GM23248 (cell line): ENCODE data around the gene RBM28. TPM values are rescaled to one million over a fixed set of nuclear protein-coding genes. Genes with fewer than 3 reads are reported as not detected.
"Not testable (repeated sequence)": the region's sequence is repeated elsewhere in the genome, so short reads cannot be mapped to it uniquely, and the experiment has no call there.

ENCODE experiments used
- DNase-seq: peaks from one replicate; pipeline ENCODE4 v3.0.0-alpha.2; 2015
- H2AFZ ChIP-seq: fragments of 200-600 bp; sonication (generic); 2 replicates; pipeline ENCODE4 v1.6.1; 2016; ENCODE audit warnings: antibody characterized with exemption
- H3F3A ChIP-seq: fragments of 200-600 bp; sonication (generic); 2 replicates; pipeline ENCODE4 v1.6.1; 2016; ENCODE audit warnings: mild to moderate bottlenecking, antibody characterized with exemption, mixed run types; ENCODE audit not compliant: insufficient read depth
- H3K27ac ChIP-seq: fragments of 200-600 bp; sonication (generic); 2 replicates; pipeline ENCODE4 v1.5.1; 2016; ENCODE audit warnings: mild to moderate bottlenecking
- H3K27me3 ChIP-seq: fragments of 200-600 bp; sonication (generic); replicated peaks from 2 replicates; pipeline ENCODE4 v1.6.1; 2016; ENCODE audit warnings: mild to moderate bottlenecking; ENCODE audit not compliant: insufficient read depth
- H3K36me3 ChIP-seq: fragments of 200-600 bp; sonication (generic); 2 replicates; pipeline ENCODE4 v1.6.1; 2016; ENCODE audit warnings: low read depth, mild to moderate bottlenecking
- H3K4me1 ChIP-seq: fragments of 200-600 bp; sonication (generic); 2 replicates; pipeline ENCODE4 v1.6.1; 2016; ENCODE audit warnings: mild to moderate bottlenecking; ENCODE audit not compliant: insufficient read depth
- H3K4me2 ChIP-seq: fragments of 200-600 bp; sonication (generic); one replicate; pipeline ENCODE4 v1.6.1; 2016; ENCODE audit warnings: mild to moderate bottlenecking; ENCODE audit not compliant: unreplicated experiment
- H3K4me3 ChIP-seq: fragments of 200-600 bp; sonication (generic); 2 replicates; pipeline ENCODE4 v1.5.1; 2016; ENCODE audit warnings: mild to moderate bottlenecking
- H3K79me2 ChIP-seq: fragments of 200-600 bp; sonication (generic); 2 replicates; pipeline ENCODE4 v1.6.1; 2016; ENCODE audit warnings: mild to moderate bottlenecking; ENCODE audit not compliant: insufficient read depth
- H3K9ac ChIP-seq: fragments of 200-600 bp; sonication (generic); 2 replicates; pipeline ENCODE4 v1.6.1; 2016; ENCODE audit warnings: mild to moderate bottlenecking
- H3K9me2 ChIP-seq: fragments of 200-600 bp; sonication (generic); 2 replicates; pipeline ENCODE4 v1.6.1; 2016; ENCODE audit warnings: mixed run types, mild to moderate bottlenecking, moderate library complexity; ENCODE audit not compliant: insufficient read depth
- H3K9me3 ChIP-seq: fragments of 200-600 bp; sonication (generic); one replicate; pipeline ENCODE4 v1.6.1; 2017; ENCODE audit warnings: low read depth
- H4K20me1 ChIP-seq: fragments of 200-600 bp; sonication (generic); 2 replicates; pipeline ENCODE4 v1.6.0; 2016; ENCODE audit not compliant: insufficient read depth
- EZH2 ChIP-seq: fragments of 200-600 bp; sonication (generic); IDR thresholded peaks from 2 replicates; pipeline ENCODE4 v1.6.1; 2018; ENCODE audit warnings: antibody characterized with exemption, mild to moderate bottlenecking; ENCODE audit not compliant: insufficient read depth, poor library complexity, severe bottlenecking
- EZH2phosphoT487 ChIP-seq: fragments of 200-600 bp; sonication (generic); IDR thresholded peaks from 2 replicates; pipeline ENCODE4 v1.6.1; 2018; ENCODE audit warnings: antibody characterized with exemption, moderate library complexity, mild to moderate bottlenecking, low read depth; ENCODE audit not compliant: insufficient read depth
- WGBS, 2 experiments: methylation state at CpG; one replicate each; pipeline ENCODE4 v1.1.6; 2015 to 2017; ENCODE audit warnings: low lambda C conversion rate in 2 of 2, low coverage in 1 of 2; ENCODE audit errors: missing lambda C conversion rate in 2 of 2; 5-methylcytosine and 5-hydroxymethylcytosine counted together
- in situ Hi-C: fragments of 300-500 bp; cut with MboI; formaldehyde crosslinking; loops from 2 replicates; pipeline ENCODE4 v1.15.0; 2020
- polyA plus RNA-seq: library from polyadenylated mRNA; unstranded; fragments of >200 nt; fragmentation: Nextera tagmentation; extraction: Ambion mirVana; gene quantifications from 2 replicates; pipeline ENCODE4 v1.2.1, GENCODE V29; 2016
- total RNA-seq: library from RNA; depleted of rRNA; stranded (reverse); fragments of >200 nt; shearing (Covaris generic); gene quantifications from 2 replicates; pipeline ENCODE4 v1.2.3, GENCODE V29; 2014

Gene RBM28
- total and polyA plus RNA-seq, 2 experiments from 2014 or later, result 18.9 to 25.7 TPM

DNA sequence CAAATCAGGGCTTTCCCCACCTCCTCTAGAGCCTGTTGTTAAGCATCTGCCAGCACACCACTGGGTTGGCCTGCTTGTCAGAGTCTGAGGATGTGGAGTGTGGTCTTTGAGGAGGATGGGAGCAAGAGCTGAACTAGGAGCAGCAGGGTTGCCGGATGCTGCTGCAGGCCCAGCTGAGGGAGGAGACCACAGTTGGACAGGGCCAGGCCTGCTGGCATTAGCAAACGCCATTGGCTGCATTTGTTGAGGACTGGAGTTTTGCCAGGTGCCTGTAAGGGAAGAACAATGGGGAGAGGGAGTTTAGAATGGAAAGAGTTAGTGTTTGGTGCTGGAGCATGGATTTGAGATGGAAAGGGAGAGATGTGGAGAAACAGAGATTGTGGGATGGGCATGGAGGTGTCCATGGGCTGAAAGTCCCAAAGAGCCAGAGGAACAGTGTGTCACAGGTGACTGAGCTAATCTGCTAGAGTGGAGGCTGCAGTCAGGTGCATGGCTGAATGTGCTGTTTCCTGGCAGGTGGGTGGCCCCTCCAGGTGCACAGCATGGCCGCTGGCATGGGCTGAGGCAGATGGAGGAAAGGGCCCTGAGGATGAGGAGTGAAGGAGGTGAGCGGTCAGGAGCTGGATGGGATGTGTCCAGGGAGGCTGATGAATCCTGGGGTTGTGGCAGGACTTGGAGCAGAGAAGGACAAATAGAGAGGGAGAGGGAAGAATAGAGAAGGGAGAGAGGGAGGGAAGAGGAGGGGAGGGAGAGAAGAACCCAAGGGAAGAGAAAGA is 61.9 kb downstream of the RBM28 start:
- no peaks in the 10 kb centered on the region for H3K4me1 ChIP-seq
- H3K27me3 ChIP-seq, result no peaks in the 10 kb centered on the region
- H3K27ac ChIP-seq, result no peak overlapping the region
- no peak overlapping the region for H3K4me2 ChIP-seq
- in situ Hi-C loops, result no loop called here
- no peaks in the 10 kb centered on the region for H3F3A ChIP-seq
- no peaks in the 10 kb centered on the region for H3K9me2 ChIP-seq
- no peak for DNase-seq
- H3K9ac ChIP-seq, result no peak overlapping the region
- no peak overlapping the region for H2AFZ ChIP-seq
- H3K79me2 ChIP-seq, result no peaks in the 10 kb centered on the region
- H4K20me1 ChIP-seq, result no peaks in the 10 kb centered on the region
- H3K4me3 ChIP-seq, result no peak overlapping the region
- 55 to 62% methylated on average over 4 of the region's 4 CpGs for WGBS, 2 experiments
- TF ChIP-seq EZH2, result no peak
- TF ChIP-seq EZH2phosphoT487, result no peak
- no peaks in the 10 kb centered on the region for H3K36me3 ChIP-seq
- H3K9me3 ChIP-seq, result no peaks in the 10 kb centered on the region

DNA sequence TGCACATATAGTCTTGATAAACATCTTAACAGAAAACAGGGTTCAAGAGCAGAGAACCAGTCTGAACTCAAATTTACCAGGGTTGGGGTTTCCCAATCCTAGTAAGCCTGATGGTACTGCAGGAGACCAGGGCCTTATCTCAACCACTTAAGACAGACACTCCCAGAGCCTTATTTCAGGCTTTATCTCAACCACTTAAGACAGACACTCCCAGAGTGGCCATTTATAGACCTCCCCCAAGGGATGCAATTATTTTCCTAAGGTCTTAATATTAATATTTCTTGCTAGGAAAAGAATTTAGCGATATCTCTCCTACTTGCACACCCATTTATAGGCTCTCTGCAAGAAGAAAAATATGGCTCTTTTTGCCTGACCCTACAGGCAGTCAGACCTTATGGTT is 63.3 kb downstream of the RBM28 start:
- H3K27ac ChIP-seq, H3F3A ChIP-seq, H3K79me2 ChIP-seq, H3K4me3 ChIP-seq, H3K4me1 ChIP-seq, H4K20me1 ChIP-seq, H3K9me2 ChIP-seq, H3K36me3 ChIP-seq, H3K9me3 ChIP-seq, DNase-seq, in situ Hi-C loops, H3K9ac ChIP-seq, H3K4me2 ChIP-seq, H3K27me3 ChIP-seq, H2AFZ ChIP-seq: not testable (repeated sequence)
- 26 to 29% methylated on average over 1 of the region's 1 CpG for WGBS, 2 experiments

GRCh38 chr7:128279124-128279713 is 64.5 kb downstream of the RBM28 start:
- TF ChIP-seq EZH2phosphoT487, result no peak
- no peak for TF ChIP-seq EZH2
- 90 to 91% methylated on average over 6 of the region's 6 CpGs for WGBS, 2 experiments
- no peak overlapping the region for H3K4me3 ChIP-seq
- no peak overlapping the region for H3K27ac ChIP-seq
- no peak overlapping the region for H3K9ac ChIP-seq
- no peaks in the 10 kb centered on the region for H3F3A ChIP-seq
- H3K9me2 ChIP-seq, result no peaks in the 10 kb centered on the region
- 0 out of 2 replicates have a peak, but pooled peaks cover 7% of the 10 kb centered on the region for H3K4me1 ChIP-seq
- no peak overlapping the region for H2AFZ ChIP-seq
- no peaks in the 10 kb centered on the region for H4K20me1 ChIP-seq
- H3K9me3 ChIP-seq, result no peaks in the 10 kb centered on the region
- H3K79me2 ChIP-seq, result no peaks in the 10 kb centered on the region
- no peak for DNase-seq
- H3K27me3 ChIP-seq, result no peaks in the 10 kb centered on the region
- in situ Hi-C loops, result no loop called here
- no peak overlapping the region for H3K4me2 ChIP-seq
- H3K36me3 ChIP-seq, result no peaks in the 10 kb centered on the region

DNA sequence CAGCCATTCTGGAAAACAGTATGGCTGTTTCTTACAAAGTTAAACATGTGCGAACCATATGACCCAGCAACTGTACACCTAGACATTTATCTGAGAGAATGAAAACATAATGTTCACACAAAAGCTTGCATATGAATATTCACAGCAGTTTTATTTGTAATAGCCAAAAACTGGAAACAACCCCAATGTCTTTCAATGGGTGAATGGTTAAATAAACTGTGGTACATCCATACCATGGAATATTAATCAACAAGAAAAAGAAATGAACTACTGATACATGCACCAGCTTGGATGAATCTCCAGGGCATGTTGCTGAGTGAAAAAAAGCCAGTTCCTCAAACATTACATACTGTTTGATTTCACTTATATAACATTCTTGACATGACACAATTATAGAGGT is 65.3 kb downstream of the RBM28 start:
- in situ Hi-C loops, result no loop called here
- H3F3A ChIP-seq, result no peaks in the 10 kb centered on the region
- no peak for DNase-seq
- H3K36me3 ChIP-seq, result no peaks in the 10 kb centered on the region
- TF ChIP-seq EZH2phosphoT487 (no peak), EZH2 (no peak)
- H4K20me1 ChIP-seq, result no peaks in the 10 kb centered on the region
- H3K9me2 ChIP-seq, result no peaks in the 10 kb centered on the region
- H3K4me3 ChIP-seq, result no peak overlapping the region
- 91 to 94% methylated on average over 1 of the region's 1 CpG for WGBS, 2 experiments
- no peak overlapping the region for H3K9ac ChIP-seq
- no peaks in the 10 kb centered on the region for H3K79me2 ChIP-seq
- no peak overlapping the region for H2AFZ ChIP-seq
- no peaks in the 10 kb centered on the region for H3K27me3 ChIP-seq
- H3K9me3 ChIP-seq, result no peaks in the 10 kb centered on the region
- H3K4me2 ChIP-seq, result no peak overlapping the region
- 0 out of 2 replicates have a peak, but pooled peaks cover 7% of the 10 kb centered on the region for H3K4me1 ChIP-seq
- H3K27ac ChIP-seq, result no peak overlapping the region
